HG03571 (cell line): ENCODE measurements around the gene SETD3.

Experiments used
- ATAC-seq: cut with Tn5 transposase; IDR thresholded peaks from one replicate; pipeline ENCODE4 v1.9.1; 2021; ENCODE audit not compliant: unreplicated experiment

Gene SETD3

DNA sequence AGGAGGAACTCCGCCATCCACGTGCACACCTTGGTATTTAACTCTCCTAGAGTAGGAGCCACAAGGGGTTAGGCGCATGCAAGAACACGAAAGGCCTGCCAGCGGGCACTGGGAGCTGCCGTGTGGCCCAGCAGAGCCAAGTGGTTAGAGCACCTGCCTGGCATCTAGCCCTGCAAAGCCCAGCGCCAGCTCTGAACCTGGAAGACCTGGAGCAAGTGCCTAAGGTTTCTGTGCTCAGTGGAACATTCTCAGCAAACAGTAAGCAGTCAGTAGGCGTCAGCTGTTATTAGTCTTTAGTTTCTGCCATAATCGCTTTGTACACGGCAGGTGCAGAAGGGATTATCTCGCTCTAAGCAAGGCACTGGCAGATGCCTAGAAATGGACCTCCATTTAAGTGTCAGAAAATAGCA, 55.4 kb downstream of the SETD3 start:
- no peak for ATAC-seq

DNA sequence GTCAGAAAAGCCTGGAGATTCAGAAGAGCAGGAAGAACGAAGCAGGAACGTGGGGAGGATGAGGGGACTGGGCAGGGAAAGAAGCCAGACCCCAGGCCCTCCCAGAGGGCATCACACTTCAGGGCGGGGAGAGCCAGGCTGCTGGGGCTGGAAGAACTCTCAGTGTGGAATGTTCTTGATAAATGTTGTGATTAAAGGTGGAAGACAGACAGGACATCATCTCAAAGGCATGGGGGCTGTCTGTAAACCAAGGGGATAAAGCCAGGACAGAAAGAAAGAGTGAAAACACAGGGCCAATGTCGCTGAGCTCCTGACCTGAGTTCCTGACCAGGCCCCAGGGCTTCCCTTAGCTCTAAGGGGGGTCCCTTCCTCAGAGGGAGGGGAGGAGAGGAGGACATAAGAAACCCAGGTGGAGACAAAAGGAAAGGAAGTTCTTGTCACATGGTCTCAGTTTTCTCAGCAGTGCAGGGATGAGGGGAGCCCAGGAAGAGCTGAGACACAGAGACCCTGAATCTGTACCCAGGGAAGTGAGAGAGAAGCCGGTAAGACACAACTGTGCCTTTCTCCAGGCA, 56.3 kb downstream of the SETD3 start:
- no peak for ATAC-seq

DNA sequence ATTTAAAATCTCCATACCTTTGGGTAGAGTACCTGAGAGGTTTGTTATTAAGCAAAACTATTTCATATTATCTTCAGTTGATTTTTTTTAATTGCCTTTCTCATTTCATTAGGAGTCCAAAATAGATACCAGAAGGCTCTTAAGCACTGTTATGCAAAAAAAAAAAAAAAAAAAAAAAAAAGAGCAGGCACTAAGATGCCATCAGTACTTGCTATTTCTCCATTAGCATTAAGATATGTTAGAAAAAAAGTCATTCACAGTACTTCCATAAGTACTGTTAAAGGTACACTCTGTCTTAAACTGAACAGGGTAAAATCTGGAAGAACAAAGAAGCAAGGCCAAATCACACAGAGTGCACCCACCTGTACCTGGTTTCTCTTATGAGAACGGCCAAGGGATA, 57.2 kb downstream of the SETD3 start:
- ATAC-seq: no peak

DNA sequence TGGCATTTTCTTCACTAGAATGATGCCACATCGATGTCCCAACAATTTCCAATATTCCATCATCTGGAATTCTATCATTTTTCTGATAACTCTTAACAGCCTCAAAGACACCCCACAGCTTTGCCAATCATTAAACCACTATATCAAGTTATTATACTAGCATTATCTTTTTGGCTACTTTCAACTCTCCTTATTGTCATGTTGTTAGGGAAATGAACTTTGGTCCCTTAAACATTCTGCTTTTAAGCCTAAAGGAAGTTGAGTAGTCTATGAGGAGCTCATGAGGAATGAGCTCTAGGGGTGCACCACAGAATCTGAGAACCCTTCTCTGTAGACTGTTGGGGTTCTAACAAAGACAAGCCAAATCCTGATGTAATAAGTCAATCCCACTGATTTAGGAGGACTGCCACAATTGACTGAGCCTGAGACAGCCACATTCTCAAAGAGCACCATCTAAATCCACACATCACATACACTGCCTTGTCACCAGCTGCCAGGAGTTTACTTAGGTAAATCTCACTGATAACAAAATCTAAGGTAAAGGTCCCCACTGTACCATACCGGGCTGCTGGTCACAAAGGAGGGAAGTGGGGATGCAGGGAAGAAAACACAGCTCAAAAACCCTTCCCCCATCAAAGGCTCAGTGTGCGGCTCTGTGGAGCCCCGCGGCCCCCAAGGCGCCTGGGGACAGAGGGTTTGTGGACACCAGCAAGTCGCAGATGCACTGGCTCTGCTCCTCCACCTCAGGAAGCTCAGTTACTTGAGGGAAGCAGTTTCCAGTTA, 58.2 kb downstream of the SETD3 start:
- no peak for ATAC-seq

DNA sequence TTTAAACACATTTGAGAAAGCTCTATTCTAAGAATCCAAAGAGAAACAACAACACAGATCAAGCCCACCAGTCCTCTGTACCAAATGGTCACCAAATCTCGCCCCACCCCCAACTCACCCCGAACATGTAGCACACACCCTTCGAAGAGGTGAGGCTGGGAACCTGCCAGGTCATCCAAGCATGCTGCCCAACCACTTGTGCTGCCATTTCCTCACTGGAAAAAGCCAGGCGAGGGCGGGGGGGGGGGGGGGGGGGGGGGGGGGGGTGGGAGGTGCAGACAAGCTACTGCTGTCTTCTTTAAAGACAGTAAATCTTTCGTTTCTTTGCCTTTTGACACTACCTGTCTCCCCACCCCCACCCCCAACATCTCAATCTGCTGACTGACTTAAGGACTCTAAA, 59.9 kb downstream of the SETD3 start:
- ATAC-seq: no peak

- no peak for ATAC-seq
These were observed 60.8 kb downstream of the SETD3 start for GRCh38 chr14:99419905-99420304.

GRCh38 chr14:99418242-99418641, 62.4 kb downstream of the SETD3 start:
- no peak for ATAC-seq

DNA sequence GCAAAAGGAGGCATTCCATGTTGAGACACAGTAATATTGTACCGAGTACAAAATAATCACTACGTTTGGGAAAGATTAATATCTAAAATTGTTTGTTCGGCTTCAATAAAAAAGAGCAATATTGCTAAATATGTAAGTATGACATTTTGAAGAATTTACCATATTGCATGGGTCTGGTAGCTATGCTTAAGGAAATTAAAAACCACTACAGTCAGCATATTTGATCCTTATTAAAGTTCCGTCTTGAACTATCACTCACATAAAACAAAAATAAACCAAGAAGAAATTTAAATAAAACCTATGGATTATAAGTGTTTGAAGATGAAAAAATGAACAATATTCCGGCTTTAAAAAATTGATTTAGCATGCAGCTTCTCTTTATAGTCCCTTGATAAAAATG, 63.8 kb downstream of the SETD3 start:
- ATAC-seq: no peak

DNA sequence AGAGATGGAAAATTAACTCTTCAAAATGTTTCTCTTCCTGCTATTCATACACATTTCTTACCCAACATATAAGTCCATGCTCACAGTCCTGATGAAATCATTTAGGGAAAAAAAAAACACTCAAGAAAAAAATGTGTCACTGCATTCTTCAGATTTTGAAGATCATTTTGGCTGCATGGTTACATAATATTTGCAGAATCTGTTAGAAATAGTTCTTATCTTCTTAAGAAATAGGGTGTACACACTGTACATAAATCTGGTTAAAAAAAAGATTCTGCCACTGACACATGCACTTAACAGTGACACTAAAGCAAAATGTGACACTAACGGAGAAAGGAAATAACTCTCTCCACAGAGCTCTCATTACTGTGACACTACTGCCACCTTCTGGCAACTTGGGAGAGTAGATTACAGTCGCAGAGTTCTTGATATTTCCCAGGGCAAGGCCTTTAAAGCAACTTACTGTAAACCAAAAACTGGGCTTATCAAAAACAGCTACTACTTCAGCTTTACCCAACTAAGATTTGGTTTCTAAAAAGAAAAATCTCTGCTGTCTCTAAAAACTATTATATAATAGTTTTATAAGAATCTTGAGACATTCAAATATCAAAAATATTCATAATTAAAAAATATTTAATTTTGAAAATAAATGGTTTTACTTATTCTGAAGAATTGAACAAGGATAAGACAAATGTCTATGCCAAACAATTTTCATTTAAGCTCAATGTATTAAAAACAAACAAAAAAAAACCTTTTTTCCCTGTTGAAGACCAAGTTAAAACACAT, 65.0 kb downstream of the SETD3 start:
- peak; percentile 90 for ATAC-seq

DNA sequence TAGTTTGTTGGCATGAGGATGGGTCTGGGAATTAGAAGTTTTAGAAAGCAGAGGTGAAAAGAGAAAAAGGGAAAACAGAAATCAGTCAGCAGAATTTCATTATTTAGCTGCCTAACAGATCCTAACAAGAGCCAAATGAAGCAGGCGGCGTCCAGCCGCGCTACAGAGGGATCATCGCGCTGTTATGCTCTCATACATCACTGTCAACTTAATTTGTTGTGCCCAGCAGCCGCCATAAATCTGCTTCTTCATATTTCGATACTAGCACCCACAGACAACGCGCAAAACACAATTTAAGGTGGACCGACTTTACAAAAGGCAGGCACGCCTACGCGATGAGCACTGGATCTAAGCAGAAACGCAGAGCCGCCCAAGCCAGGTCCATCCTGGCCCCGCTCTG, 66.7 kb downstream of the SETD3 start:
- no peak for ATAC-seq

- ATAC-seq: no peak
These were observed 67.5 kb downstream of the SETD3 start for GRCh38 chr14:99413172-99413571.

GRCh38 chr14:99412117-99413061, 68.3 kb downstream of the SETD3 start:
- no peak for ATAC-seq

DNA sequence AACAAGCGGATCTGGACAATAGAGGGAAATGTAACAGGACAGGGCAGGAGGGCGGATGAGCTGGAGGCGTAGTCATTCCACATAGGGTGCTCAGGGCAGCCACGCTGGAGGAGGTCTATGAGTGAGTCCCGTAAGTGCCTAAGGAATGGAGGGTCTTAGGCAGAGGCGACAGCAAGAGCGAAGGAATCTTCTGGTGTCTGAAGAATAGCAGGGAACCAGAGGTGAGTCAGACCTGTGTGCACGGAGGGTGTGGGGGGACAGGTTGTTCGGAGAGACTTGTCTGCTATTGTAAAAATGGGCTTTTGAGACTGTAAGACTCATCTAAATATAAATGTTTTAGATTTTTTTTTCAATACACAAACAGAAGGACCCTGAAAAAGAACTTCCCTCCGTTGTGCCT, 70.6 kb downstream of the SETD3 start:
- no peak for ATAC-seq

DNA sequence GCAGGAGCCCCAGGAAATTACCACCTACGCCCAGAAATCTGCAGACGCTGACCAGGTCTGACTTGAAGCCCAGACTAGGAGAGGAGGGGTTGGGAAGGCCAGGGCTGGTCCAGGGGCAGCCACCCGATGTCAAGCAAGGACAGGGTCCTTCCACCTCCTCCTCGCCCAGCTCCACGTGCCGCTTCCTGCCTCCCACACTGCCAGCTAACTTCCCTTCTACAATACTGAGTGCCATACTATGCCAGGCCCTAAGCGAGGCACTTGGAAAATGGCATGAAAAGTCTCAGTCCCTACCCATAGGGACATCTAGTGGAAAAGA, 71.7 kb downstream of the SETD3 start:
- ATAC-seq: no peak

DNA sequence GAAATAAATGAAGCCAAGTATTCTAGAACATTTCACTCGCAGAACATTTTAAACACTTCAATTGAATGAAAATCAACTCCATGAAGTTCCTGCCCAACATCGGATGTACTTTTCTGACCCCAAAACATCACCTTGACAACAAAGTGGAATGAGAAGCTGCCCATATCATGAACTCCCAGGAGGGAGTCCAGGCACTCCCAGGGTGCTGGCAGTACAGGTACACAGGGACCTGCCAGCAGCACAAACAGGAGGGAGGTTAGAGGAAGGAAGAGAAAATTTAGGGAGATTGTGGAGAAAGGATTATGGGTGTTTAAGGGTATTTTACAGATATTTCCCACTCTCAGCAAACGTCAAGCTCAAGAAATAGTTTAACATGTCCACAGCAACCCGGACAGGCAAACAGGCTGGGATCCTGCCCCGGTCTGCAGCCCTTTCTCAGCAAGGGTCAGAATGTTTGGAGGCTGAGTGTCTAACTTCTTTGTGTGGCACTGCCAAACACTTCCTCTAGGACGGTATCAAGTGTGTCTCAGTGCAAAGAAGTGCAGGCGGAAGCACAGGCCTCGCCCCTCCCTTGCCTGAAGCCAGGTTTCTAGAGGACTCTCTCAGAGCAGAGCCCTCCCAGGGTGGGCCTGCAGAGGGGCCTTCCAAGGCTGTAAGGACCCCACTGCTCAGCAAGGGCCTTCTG, 72.2 kb downstream of the SETD3 start:
- ATAC-seq: no peak

DNA sequence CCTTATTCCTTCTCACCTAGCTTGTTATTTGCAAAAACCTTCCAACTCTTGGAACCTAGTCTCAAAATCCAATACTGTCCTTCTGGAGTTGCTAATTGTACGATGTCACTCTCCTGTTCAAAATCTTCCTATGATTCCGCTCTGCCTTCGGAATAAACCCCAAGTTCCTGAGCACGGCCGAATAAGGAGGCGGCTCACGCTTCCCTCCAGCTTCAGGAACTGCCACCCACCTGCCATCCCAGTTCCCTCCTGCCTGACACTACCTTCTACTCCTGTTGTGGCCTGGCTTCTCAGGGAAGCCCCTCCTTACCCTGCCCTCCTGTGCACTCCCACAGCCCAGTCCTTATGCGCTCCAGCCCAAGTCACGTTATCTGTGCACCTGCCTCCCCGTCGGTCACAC, 73.2 kb downstream of the SETD3 start:
- ATAC-seq: no peak

DNA sequence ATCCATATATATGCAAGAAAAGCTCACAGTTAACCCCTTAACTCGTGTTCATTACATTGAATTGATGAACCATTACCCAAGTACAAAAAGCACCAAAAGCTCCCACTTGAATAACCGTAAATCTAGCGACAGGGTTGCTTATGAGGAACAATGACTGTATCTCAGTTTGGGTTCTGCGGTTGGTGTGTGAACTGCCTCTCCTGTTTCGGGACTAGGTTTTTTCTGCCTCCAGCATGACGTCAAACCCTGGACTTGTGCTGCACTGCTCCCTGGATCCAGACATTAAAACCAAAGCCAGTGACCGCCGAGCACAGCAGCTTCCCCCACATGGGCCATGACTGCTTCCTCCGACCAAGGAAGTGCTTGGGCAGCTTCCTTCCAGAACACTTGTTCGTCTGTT, 77.7 kb downstream of the SETD3 start:
- no peak for ATAC-seq

GRCh38 chr14:99402285-99402648, 78.4 kb downstream of the SETD3 start:
- ATAC-seq: no peak

DNA sequence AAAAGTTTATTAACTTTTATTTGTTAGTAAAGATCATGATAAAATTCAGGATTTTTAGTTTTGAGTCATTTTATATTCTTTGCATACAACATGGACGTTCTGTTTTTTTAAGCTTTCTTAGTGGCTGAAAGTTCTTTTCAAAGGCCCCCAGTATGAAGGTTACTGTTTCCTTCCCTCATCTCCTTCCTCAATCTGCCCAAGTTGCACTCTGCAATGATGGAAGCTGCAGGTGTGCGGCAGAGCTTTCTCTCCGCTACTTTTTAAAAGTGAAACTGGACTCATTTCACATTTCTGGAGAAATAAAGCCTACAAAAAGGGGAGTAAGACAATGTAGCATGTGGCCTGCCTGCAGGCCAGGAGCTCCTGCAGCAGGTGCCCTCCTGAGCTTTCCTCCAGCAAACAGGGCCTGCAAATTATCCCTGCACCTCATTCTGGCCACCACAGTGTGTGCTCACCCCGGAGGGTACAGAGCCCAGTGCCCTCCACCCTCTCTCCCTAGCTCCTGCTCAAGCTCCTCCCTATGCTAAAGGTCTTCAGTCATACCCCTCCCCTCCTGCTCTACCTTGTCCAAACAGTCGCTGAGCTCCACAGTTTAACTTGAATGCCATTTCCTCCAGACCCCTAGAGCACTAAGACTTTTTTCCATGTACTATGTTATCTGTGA, 78.9 kb downstream of the SETD3 start:
- ATAC-seq: no peak

GRCh38 chr14:99401211-99401610, 79.4 kb downstream of the SETD3 start:
- no peak for ATAC-seq
